SK-N-SH (cell line): ENCODE measurements around the gene ACER2. TPM values are rescaled to one million over a fixed set of nuclear protein-coding genes. Genes with fewer than 3 reads are reported as not detected.
"Not testable (repeated sequence)": the region's sequence is repeated elsewhere in the genome, so short reads cannot be mapped to it uniquely, and the experiment has no call there.

ENCODE experiments used
- CTCF ChIA-PET: fragments of 300-600, 350-600 bp; formaldehyde crosslinking; extraction: SDS; loops from one replicate; lab custom pipeline; 2021; lab: Yijun Ruan, JAX
- POLR2A ChIA-PET: fragments of 350-600 bp; sonication (Branson Sonifier 250); formaldehyde crosslinking; extraction: SDS; loops from one replicate; lab custom pipeline; 2020; ENCODE audit warnings: antibody characterized with exemption, inconsistent platforms; lab: Yijun Ruan, JAX
- DNase-seq: peaks from one replicate; pipeline ENCODE4 v3.0.0; 2012
- H2AFZ ChIP-seq: fragments of 200-600 bp; sonication (generic); 2 replicates; pipeline ENCODE4 v1.8.1; 2016; ENCODE audit warnings: antibody characterized with exemption, mild to moderate bottlenecking, low read depth
- H3F3A ChIP-seq: fragments of 200-600 bp; sonication (generic); replicated peaks from 2 replicates; pipeline ENCODE3; 2016; ENCODE audit warnings: antibody characterized with exemption, mild to moderate bottlenecking; ENCODE audit not compliant: insufficient read depth
- H3K27ac ChIP-seq, 2 experiments: fragments of 200-500 bp in 1 of 2; fragments of 200-600 bp in 1 of 2; sonication (Bioruptor generic) in 1 of 2; sonication (generic), shearing (Covaris generic) in 1 of 2; 2 replicates each; pipeline versions ENCODE4 v1.5.1 to v1.6.1; 2014 to 2016; ENCODE audit warnings: low read depth in 2 of 2, inconsistent platforms in 1 of 2, low read length in 1 of 2, mild to moderate bottlenecking in 1 of 2, mixed read lengths in 1 of 2
- H3K27me3 ChIP-seq: fragments of 200-600 bp; sonication (generic), shearing (Covaris generic); 2 replicates; pipeline ENCODE4 v1.6.1; 2016; ENCODE audit warnings: mixed run types; ENCODE audit not compliant: insufficient read depth
- H3K36me3 ChIP-seq, 2 experiments: fragments of 200-500 bp in 1 of 2; fragments of 200-600 bp in 1 of 2; sonication (Bioruptor generic) in 1 of 2; sonication (generic) in 1 of 2; replicated peaks in 1 of 2; 2 replicates each; pipeline versions ENCODE3 to v1.5.1; 2014 to 2016; ENCODE audit warnings: low read length in 1 of 2, mild to moderate bottlenecking in 1 of 2; ENCODE audit not compliant: insufficient read depth in 2 of 2, control insufficient read depth in 1 of 2
- H3K4me1 ChIP-seq, 2 experiments: fragments of 200-500 bp in 1 of 2; fragments of 200-600 bp in 1 of 2; sonication (Bioruptor generic) in 1 of 2; sonication (generic), shearing (Covaris generic) in 1 of 2; 2 replicates each; pipeline versions ENCODE4 v1.5.1 to v1.6.1; 2014 to 2016; ENCODE audit warnings: low read depth in 1 of 2, low read length in 1 of 2, mixed run types in 1 of 2; ENCODE audit not compliant: insufficient read depth in 2 of 2, control insufficient read depth in 1 of 2
- H3K4me2 ChIP-seq: fragments of 200-600 bp; sonication (generic), shearing (Covaris generic); 2 replicates; pipeline ENCODE4 v1.6.1; 2017; ENCODE audit warnings: mixed run types
- H3K4me3 ChIP-seq, 2 experiments: fragments of 200-500 bp in 1 of 2; fragments of 200-600 bp in 1 of 2; sonication (Bioruptor generic) in 1 of 2; sonication (generic), shearing (Covaris generic) in 1 of 2; 2 replicates each; pipeline versions ENCODE4 v1.5.1 to v1.8.1; 2014 to 2016; ENCODE audit warnings: low read depth in 2 of 2, inconsistent platforms in 1 of 2, low read length in 1 of 2, mild to moderate bottlenecking in 1 of 2, mixed read lengths in 1 of 2, moderate library complexity in 1 of 2
- H3K79me2 ChIP-seq: fragments of 200-600 bp; sonication (generic); 2 replicates; pipeline ENCODE4 v1.8.1; 2017; ENCODE audit warnings: mild to moderate bottlenecking; ENCODE audit not compliant: insufficient read depth
- H3K9ac ChIP-seq: fragments of 200-600 bp; sonication (generic); 2 replicates; pipeline ENCODE4 v1.6.1; 2017; ENCODE audit warnings: mixed run types
- H3K9me2 ChIP-seq: fragments of 200-600 bp; sonication (generic); 2 replicates; pipeline ENCODE4 v1.6.1; 2017; ENCODE audit warnings: mixed run types
- H3K9me3 ChIP-seq: fragments of 200-600 bp; sonication (generic); 2 replicates; pipeline ENCODE4 v1.6.1; 2017; ENCODE audit warnings: mixed run types, mild to moderate bottlenecking, moderate library complexity
- H4K20me1 ChIP-seq: fragments of 200-600 bp; sonication (generic); 2 replicates; pipeline ENCODE4 v1.6.1; 2017; ENCODE audit warnings: mild to moderate bottlenecking, mixed run types; ENCODE audit not compliant: insufficient read depth
- ELF1 ChIP-seq: IDR thresholded peaks from 2 replicates; pipeline ENCODE4 v1.4.0; 2012
- FOSL2 ChIP-seq: IDR thresholded peaks from 2 replicates; pipeline ENCODE4 v1.4.0; 2012; ENCODE audit warnings: low read depth, mild to moderate bottlenecking, moderate library complexity, borderline replicate concordance
- FOXJ3 ChIP-seq: sonication (generic); formaldehyde crosslinking; IDR thresholded peaks from 2 replicates; pipeline ENCODE4 v1.5.1; 2020; ENCODE audit warnings: mild to moderate bottlenecking, missing genetic modification reagents
- FOXM1 ChIP-seq: IDR thresholded peaks from 2 replicates; pipeline ENCODE4 v1.4.0; 2012; ENCODE audit warnings: low read depth, mild to moderate bottlenecking
- JUND ChIP-seq: IDR thresholded peaks from 2 replicates; pipeline ENCODE4 v1.4.0; 2012
- MXI1 ChIP-seq: IDR thresholded peaks from 2 replicates; pipeline ENCODE4 v1.6.1; 2012; ENCODE audit warnings: mild to moderate bottlenecking, low read depth, low read length, improper control_type of control experiment
- NFIC ChIP-seq: IDR thresholded peaks from 2 replicates; pipeline ENCODE4 v1.4.0; 2012; ENCODE audit warnings: borderline replicate concordance
- POLR2AphosphoS5 ChIP-seq: IDR thresholded peaks from 2 replicates; pipeline ENCODE4 v1.6.1; 2012; ENCODE audit warnings: low read depth, low read length
- RAD21 ChIP-seq: IDR thresholded peaks from 2 replicates; pipeline ENCODE4 v1.6.1; 2012; ENCODE audit warnings: mild to moderate bottlenecking, low read length
- RCOR1 ChIP-seq: fragments of 150-350 bp; IDR thresholded peaks from 2 replicates; pipeline ENCODE4 v1.6.1; 2017; ENCODE audit warnings: antibody characterized with exemption, low read length
- SIN3A ChIP-seq: IDR thresholded peaks from 2 replicates; pipeline ENCODE4 v1.6.1; 2012; ENCODE audit warnings: low read depth, mild to moderate bottlenecking, low read length, moderate library complexity, borderline replicate concordance
- TAF1 ChIP-seq: IDR thresholded peaks from 2 replicates; pipeline ENCODE4 v1.6.1; 2012; ENCODE audit warnings: low read depth, mild to moderate bottlenecking, low read length, moderate library complexity, borderline replicate concordance
- TEAD4 ChIP-seq: IDR thresholded peaks from 2 replicates; pipeline ENCODE4 v1.4.0; 2012; ENCODE audit warnings: mild to moderate bottlenecking, borderline replicate concordance; ENCODE audit not compliant: insufficient read depth
- YY1 ChIP-seq: IDR thresholded peaks from 2 replicates; pipeline ENCODE4 v1.4.0; 2012; ENCODE audit warnings: low read depth, mild to moderate bottlenecking
- WGBS: methylation state at CpG from one replicate; pipeline ENCODE4 v1.1.6; 2017; ENCODE audit warnings: low lambda C conversion rate; 5-methylcytosine and 5-hydroxymethylcytosine counted together
- polyA plus RNA-seq, 3 experiments: library from polyadenylated mRNA; depleted of rRNA; stranded (reverse); fragments of >200 nt; gene quantifications; 2 replicates each; pipeline ENCODE4 v1.2.3, GENCODE V29; 2012
- TF ChIP-seq, protein P1 (sequence below): fragments of 150-350 bp; IDR thresholded peaks from 2 replicates; pipeline ENCODE4 v1.6.1; 2017; ENCODE audit warnings: antibody characterized with exemption, low read length, low read depth, borderline replicate concordance
- TF ChIP-seq, protein P2 (sequence below): IDR thresholded peaks from 2 replicates; pipeline ENCODE4 v1.4.0; 2012; ENCODE audit warnings: low read depth, borderline replicate concordance
- TF ChIP-seq, protein P3 (sequence below): fragments of 200-600 bp; sonication (generic); IDR thresholded peaks from 2 replicates; pipeline ENCODE4 v1.6.1; 2017; ENCODE audit warnings: antibody characterized with exemption, mild to moderate bottlenecking, moderate library complexity
- TF ChIP-seq, protein P4 (sequence below): IDR thresholded peaks from 2 replicates; pipeline ENCODE4; 2012

Gene ACER2
- polyA plus RNA-seq, 1 of the 3 experiments (the other 2 are of a cell fraction): 1.3 TPM

DNA sequence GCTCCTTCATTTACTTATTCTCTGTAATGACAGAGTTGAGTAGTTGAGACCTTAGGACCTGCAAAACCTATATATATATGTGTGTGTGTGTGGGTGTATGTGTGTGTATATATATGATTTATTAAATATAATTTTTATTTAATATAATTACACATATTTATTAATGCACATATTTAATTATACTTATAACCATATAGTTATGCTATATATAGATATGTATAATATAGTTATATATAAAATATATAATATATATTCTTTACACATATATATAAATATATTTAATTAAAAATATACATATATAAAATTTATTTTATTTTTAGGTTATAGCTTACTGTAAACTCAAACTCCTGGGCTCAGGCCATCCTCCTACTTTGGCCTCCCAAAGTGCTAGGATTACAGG lies 23.7 kb downstream of the ACER2 start:
- Histone ChIP-seq H3K36me3 (no peaks in the 10 kb centered on the region), H3K27me3 (no peaks in the 10 kb centered on the region), H3K9ac (no peak overlapping the region), H3K4me3 (no peak overlapping the region), H3F3A (no peaks in the 10 kb centered on the region), H2AFZ (no peak overlapping the region), H3K4me2 (no peak overlapping the region), H3K79me2 (no peaks in the 10 kb centered on the region), H3K9me2 (no peaks in the 10 kb centered on the region), H3K9me3 (no peaks in the 10 kb centered on the region), H4K20me1 (no peaks in the 10 kb centered on the region), H3K27ac (no peak overlapping the region), H3K4me1 (no peaks in the 10 kb centered on the region)
- POLR2A ChIA-PET: no interaction called here
- no peak for DNase-seq
- TF ChIP-seq RCOR1 (no peak), FOXM1 (no peak), ELF1 (no peak), FOXJ3 (CRISPR knock-in tag) (no peak), FOSL2 (no peak), NFIC (no peak), SIN3A (no peak), TAF1 (no peak), YY1 (no peak)
- TF ChIP-seq, protein P1, sequence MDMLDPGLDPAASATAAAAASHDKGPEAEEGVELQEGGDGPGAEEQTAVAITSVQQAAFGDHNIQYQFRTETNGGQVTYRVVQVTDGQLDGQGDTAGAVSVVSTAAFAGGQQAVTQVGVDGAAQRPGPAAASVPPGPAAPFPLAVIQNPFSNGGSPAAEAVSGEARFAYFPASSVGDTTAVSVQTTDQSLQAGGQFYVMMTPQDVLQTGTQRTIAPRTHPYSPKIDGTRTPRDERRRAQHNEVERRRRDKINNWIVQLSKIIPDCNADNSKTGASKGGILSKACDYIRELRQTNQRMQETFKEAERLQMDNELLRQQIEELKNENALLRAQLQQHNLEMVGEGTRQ: no peak
- CTCF ChIA-PET: interaction anchor here (1.1 kb wide), 1 partner anchor 25 kb away, joined by 3 read pairs; no protein-coding TSS in a partner anchor

DNA sequence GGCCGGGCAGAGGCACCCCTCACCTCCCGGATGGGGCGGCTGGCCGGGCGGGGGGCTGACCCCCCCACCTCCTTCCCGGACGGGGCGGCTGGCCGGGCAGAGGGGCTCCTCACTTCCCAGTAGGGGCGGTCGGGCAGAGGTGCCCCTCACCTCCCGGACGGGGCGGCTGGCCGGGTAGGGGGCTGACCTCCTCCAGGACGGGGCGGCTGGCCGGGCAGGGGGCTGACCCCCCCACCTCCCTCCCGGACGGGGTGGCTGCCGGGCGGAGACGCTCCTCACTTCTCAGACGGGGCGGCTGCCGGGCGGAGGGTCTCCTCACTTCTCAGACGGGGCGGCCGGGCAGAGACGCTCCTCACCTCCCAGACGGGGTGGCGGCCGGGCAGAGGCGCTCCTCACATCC lies 24.9 kb downstream of the ACER2 start:
- H3K4me1 ChIP-seq, H3K9ac ChIP-seq, H4K20me1 ChIP-seq, H3F3A ChIP-seq, H3K9me2 ChIP-seq, H3K9me3 ChIP-seq, H3K27me3 ChIP-seq, H3K27ac ChIP-seq, H3K36me3 ChIP-seq, H3K4me3 ChIP-seq, DNase-seq, H2AFZ ChIP-seq, H3K79me2 ChIP-seq, H3K4me2 ChIP-seq, POLR2A ChIA-PET: not testable (repeated sequence)
- CTCF ChIA-PET: interaction anchor here (1.1 kb wide), 1 partner anchor 23 kb away, joined by 3 read pairs; no protein-coding TSS in a partner anchor
- 90% methylated on average over 4 of the region's 35 CpGs for WGBS

DNA sequence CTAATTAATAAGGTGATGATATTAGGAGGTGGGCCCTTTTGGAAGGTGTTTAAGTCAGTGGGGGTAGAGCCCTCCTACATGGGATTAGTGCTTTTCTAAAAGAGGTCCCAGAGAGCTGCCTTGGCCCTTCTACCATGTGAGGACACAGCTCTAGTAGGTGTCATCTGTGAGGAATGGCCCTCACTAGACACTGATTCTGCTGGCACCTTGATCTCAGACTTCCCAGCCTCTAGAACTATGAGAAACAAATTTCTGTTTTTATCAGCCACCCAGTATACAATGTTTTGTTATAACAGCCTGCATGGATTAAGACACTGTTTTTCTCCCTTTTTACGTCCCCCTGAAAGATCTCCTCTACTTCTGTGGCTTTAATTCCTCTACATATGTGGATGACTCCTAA lies 31.6 kb downstream of the ACER2 start:
- Histone ChIP-seq H3K79me2 (no peaks in the 10 kb centered on the region), H3F3A (no peaks in the 10 kb centered on the region), H2AFZ (no peak overlapping the region), H3K4me2 (no peak overlapping the region), H3K9ac (no peak overlapping the region), H4K20me1 (no peaks in the 10 kb centered on the region), H3K9me3 (no peaks in the 10 kb centered on the region), H3K9me2 (no peaks in the 10 kb centered on the region), H3K4me3 (no peak overlapping the region), H3K4me1 (no peaks in the 10 kb centered on the region), H3K27ac (no peak overlapping the region), H3K36me3 (peaks cover 2 to 5% of the 10 kb centered on the region in 2 experiments), H3K27me3 (no peaks in the 10 kb centered on the region)
- CTCF ChIA-PET: interaction anchor here (1.0 kb wide), 1 partner anchor 25 kb away, joined by 3 read pairs; no protein-coding TSS in a partner anchor
- no peak for DNase-seq
- WGBS: 53% methylated on average over 1 of the region's 1 CpG
- POLR2A ChIA-PET: no interaction called here
- TF ChIP-seq, protein P2, sequence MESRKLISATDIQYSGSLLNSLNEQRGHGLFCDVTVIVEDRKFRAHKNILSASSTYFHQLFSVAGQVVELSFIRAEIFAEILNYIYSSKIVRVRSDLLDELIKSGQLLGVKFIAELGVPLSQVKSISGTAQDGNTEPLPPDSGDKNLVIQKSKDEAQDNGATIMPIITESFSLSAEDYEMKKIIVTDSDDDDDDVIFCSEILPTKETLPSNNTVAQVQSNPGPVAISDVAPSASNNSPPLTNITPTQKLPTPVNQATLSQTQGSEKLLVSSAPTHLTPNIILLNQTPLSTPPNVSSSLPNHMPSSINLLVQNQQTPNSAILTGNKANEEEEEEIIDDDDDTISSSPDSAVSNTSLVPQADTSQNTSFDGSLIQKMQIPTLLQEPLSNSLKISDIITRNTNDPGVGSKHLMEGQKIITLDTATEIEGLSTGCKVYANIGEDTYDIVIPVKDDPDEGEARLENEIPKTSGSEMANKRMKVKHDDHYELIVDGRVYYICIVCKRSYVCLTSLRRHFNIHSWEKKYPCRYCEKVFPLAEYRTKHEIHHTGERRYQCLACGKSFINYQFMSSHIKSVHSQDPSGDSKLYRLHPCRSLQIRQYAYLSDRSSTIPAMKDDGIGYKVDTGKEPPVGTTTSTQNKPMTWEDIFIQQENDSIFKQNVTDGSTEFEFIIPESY: no peak
- TF ChIP-seq JUND (no peak), MXI1 (no peak), TEAD4 (no peak), RAD21 (no peak), POLR2AphosphoS5 (no peak)
- TF ChIP-seq, protein P1: no peak
- TF ChIP-seq, protein P3, sequence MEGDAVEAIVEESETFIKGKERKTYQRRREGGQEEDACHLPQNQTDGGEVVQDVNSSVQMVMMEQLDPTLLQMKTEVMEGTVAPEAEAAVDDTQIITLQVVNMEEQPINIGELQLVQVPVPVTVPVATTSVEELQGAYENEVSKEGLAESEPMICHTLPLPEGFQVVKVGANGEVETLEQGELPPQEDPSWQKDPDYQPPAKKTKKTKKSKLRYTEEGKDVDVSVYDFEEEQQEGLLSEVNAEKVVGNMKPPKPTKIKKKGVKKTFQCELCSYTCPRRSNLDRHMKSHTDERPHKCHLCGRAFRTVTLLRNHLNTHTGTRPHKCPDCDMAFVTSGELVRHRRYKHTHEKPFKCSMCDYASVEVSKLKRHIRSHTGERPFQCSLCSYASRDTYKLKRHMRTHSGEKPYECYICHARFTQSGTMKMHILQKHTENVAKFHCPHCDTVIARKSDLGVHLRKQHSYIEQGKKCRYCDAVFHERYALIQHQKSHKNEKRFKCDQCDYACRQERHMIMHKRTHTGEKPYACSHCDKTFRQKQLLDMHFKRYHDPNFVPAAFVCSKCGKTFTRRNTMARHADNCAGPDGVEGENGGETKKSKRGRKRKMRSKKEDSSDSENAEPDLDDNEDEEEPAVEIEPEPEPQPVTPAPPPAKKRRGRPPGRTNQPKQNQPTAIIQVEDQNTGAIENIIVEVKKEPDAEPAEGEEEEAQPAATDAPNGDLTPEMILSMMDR: no peak
- TF ChIP-seq, protein P4, sequence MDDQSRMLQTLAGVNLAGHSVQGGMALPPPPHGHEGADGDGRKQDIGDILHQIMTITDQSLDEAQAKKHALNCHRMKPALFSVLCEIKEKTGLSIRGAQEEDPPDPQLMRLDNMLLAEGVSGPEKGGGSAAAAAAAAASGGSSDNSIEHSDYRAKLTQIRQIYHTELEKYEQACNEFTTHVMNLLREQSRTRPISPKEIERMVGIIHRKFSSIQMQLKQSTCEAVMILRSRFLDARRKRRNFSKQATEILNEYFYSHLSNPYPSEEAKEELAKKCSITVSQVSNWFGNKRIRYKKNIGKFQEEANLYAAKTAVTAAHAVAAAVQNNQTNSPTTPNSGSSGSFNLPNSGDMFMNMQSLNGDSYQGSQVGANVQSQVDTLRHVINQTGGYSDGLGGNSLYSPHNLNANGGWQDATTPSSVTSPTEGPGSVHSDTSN: no peak
